ENCODE results near the gene CLDN12.

The CLDN12 gene

DNA sequence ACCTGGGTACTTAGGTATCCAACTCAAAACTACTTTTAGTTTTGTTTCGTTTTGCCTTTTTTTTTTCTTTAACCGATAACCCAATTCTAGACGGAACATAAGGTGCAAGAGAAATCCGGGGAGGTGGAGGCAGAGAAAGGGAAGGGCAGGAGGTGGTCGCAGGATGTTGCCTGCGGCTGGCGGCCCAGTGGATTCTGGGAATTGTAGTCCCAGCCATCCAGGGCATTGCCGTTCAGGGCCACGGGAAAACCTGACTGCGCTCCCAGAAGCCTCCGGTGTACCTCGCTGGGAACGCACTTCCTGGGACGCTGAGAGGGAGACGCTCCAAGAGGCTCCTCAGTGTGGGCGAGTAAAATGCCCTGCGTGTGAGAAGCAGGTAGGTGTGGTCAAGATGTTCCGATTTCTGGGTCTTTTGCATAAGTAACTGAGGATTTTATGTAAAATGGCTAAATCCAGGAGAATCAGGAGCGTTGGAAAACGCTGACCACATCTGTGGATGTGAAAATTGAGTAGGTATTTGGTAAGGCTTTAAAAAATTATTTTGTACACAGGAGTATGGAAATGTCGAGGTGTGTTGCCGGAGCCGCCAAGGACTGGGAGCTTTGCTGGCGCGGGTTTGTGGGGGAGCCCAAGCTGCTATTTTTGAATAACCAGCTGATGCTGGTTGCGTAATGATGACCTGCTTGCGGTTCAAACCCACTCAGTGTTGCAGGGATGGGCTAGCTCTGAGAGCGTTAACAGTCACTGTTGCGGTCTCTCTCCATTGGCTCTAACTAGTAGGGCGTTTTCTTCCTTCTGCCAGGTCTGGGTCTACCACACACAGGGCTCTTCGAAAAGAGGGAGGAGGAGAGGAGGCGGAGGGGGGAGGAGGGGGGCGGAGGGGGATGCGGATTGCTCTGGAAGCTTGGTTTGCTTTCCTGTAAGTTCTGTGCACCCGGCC is at the start of gene CLDN12:
Gene CLDN12 (plus strand): TSS at position 288 of the 940 bp plus-strand sequence. CDS start 9,216 bp downstream, outside the sequence.
- peak; percentile 45 for DNase-seq (ENCODE audit: low read depth, low spot score)

DNA sequence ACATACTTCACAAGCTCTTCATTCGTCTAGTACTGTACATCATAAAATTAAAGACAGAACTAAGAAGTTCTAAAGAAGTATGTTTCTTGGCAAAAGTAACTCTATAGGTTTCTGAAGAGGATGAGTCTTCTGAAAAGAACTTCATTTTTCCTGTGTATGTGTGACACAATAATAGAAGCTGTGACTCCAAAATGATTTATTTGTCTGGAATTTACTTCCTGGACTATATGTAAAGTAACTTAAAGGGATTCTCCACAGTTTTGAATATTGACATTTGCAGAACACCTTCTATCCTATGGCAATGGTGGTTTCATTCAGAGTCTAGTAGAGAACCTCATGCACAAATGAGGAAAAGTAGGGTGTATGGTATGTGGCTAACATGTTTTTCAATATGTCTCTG is 19.8 kb upstream of the CLDN12 start:
- no peak for DNase-seq (ENCODE audit: low read depth, low spot score)

DNA sequence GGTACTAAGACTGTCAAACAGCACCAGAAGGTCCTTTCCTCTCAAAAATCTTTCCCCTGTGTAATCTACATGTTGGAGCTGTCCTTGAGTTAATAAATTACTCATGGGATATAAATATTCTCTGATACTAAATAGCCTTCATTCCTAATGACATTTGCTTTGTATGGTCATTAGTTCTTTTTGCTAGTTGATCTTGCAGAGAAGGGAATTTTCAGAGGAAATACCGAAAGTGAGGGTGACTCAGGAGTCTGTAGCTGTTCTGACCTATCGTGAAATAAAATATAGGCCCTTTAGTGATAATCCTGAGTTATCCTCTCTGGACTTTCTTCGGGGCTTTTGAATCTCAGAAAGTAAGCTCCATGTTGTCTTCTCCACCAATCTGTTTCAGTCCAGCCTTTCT is 19.4 kb upstream of the CLDN12 start:
- no peak for DNase-seq (ENCODE audit: low read depth, low spot score)

- no peak for DNase-seq (ENCODE audit: low read depth, low spot score)
Observed at GRCh38 chr7:90384433-90384832, 18.8 kb upstream of the CLDN12 start.

GRCh38 chr7:90387470-90388240 is 15.6 kb upstream of the CLDN12 start:
- no peak for DNase-seq (ENCODE audit: low read depth, low spot score)

DNA sequence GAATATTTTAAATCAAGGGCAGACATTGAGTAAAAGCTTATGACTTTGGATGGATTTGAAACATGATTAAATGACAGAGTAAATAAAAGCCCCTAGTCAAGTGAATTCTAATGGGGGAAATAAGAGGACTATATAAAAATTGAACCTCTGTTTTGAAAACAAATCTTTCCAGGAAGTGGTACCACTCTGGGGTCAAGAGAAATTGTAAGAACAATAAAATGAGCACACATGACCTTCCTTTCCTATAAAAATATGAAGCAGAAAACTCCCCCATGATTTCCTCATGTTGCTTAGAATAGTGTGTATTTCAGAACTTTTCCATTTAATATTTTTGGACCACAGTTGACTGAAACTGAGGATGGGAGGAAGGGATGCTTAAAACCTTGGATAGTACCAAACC is 12.3 kb upstream of the CLDN12 start:
- no peak for DNase-seq (ENCODE audit: low read depth, low spot score)

- DNase-seq (ENCODE audit: low read depth, low spot score), result no peak
Observed at GRCh38 chr7:90391488-90391887, 11.8 kb upstream of the CLDN12 start.

DNA sequence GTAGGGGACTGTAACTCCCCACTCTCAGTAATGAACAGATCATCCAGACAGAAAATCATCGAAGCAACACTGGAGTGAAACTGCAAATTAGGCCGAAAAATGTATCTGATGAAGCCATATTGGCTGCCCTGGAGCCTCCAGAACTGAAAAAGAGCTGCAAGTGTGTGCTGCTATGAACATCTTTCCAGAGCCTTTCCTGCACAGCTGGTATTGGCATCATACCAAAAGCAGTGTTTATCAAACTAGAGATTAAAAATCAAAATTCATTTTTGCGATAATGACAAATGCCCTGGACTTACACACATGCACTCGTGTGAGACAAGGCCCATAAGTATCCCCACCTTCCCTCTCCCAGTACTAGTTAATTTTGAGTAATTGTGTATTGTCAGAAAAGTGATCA is 6.8 kb upstream of the CLDN12 start:
- DNase-seq (ENCODE audit: low read depth, low spot score), result no peak

DNA sequence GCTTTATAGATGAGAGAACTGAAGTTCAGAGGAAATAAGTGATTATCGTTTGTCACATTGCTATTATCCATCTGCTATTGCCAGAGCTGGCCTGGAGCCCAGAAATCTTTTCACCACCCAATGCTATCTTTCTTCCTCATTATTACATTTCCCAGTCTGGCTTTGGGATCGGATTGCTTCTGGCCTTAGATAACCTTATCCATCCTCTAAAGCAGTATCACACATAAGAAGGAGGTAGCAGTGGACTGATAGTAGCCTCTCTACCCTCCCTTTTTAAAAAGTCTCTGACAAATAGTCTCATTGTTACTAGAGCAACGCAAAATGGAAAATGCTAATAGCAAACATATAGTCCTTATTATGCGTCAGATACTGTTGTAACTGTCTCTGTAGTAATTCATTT is 1.3 kb upstream of the CLDN12 start:
- no peak for DNase-seq (ENCODE audit: low read depth, low spot score)

DNA sequence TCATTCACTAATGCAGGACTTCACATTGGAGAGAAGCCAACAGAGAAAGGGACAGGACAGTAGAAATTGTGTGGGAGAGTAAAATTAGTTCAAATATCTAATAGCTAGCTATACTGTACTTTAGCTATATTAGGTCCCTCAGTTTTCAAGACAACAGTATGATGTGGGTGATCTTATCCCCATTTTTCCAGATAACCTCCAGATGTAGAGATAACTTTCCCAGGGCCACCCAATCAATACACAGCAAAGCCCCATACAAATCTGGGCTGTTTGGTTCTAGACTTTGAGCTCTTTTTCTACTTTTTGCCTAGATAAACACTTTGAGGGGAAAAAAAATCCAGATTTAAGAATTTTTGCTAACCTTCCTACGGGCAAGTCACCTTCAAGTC is 482 bp upstream of the CLDN12 start:
- no peak for DNase-seq (ENCODE audit: low read depth, low spot score)

GRCh38 chr7:90404777-90405176 is 1.5 kb downstream of the CLDN12 start:
- no peak for DNase-seq (ENCODE audit: low read depth, low spot score)

DNA sequence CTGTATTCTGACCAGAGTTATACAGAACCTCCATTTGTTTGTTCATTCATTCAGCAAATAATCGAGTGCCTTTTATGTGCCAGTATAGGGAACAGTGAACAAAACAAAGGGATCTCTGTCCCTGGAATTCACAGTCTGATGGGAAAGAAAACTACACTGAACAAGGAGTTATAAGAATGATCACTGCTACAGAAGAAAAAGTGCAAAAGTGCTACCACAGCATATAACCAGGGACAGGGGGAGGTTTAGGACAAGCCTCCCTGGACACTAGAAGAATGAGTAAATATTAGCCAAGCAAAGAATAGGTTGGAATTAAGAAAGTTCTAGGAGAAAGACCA is 4.2 kb downstream of the CLDN12 start:
- DNase-seq (ENCODE audit: low read depth, low spot score), result no peak

DNA sequence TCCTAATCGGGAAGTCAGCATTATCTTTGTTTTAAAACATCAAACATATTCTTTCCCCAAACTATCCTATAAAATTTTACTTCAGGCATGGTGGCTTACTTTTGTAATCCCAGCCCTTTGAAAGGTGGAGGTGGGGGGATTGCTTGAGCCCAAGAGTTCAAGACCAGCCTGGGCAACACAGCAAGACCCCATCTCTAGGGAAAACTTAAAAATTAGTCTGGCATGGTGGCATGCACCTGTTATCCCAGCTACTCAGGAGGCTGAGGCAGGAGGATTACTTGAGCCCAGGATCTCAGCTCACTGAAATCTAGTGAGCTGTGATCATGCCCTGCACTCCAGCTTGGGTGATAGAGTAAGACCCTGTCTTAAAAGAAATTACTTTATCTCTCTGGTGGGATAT is 4.9 kb downstream of the CLDN12 start:
- DNase-seq (ENCODE audit: low read depth, low spot score), result no peak

GRCh38 chr7:90409667-90410066 is 6.4 kb downstream of the CLDN12 start:
- DNase-seq (ENCODE audit: low read depth, low spot score), result no peak

DNA sequence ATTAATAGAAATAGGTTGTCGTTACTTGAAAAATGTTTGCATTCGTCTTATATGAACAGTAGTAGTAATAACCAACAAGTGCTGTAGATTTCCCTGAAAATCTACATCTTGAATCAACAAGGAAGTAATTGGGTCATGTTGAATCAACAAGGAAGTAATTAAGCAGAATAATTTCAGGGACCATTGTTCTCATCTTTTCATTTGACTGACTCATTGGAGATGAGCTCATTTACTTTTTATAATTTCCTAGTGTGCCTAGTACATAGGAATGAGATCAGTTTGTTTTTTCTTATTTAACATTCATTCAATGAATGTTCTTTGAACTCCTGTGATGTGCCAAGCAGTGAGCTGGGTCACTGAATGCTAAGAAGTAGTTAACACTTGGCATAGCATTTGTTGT is 8.2 kb downstream of the CLDN12 start:
- DNase-seq (ENCODE audit: low read depth, low spot score), result no peak

- DNase-seq (ENCODE audit: low read depth, low spot score), result no peak
Observed at GRCh38 chr7:90412458-90413184, 9.4 kb downstream of the CLDN12 start.

GRCh38 chr7:90413185-90413528 is 9.9 kb downstream of the CLDN12 start:
- DNase-seq (ENCODE audit: low read depth, low spot score), result no peak

- no peak for DNase-seq (ENCODE audit: low read depth, low spot score)
Observed at GRCh38 chr7:90421651-90422050, 18.4 kb downstream of the CLDN12 start.

DNA sequence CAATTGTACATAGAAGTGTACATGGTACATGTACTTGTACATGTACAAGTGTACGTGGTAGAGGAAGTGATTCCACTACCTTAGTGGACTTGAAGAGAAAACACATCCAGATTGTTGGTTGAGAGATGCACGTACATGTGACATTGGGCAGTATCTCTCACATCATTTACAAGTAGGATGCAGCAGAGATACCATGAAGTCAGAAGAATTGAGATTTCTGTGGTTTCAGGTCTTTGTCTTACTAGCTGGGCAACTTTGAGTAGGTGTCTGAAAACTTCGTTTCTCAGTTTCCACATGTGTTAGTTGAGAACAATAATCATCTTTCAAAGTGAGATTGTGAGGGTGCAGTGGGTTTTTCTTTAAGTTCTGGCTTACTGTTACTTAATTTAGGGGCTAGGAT is 21.5 kb downstream of the CLDN12 start:
- DNase-seq (ENCODE audit: low read depth, low spot score), result no peak

DNA sequence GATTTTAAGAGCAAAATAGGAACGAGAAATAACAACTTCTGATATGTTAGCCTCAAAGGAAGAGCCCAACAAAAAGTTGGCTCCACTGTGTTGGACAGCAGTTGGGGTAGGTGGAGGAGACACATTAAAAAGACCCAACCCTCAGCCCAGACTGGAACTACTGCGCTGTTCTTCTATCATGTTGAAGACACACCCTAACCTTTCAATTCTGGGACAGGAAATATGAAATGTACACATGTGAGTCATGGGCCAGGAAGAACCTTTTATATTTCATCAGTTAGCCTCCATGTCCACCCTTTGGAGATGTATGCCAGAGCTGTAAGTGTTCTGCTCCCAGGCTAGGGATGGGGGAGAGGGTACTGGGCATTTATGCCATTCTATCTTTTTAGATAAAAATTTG is 22.1 kb downstream of the CLDN12 start:
- DNase-seq (ENCODE audit: low read depth, low spot score), result no peak

GRCh38 chr7:90430614-90431460 is 27.6 kb downstream of the CLDN12 start:
- DNase-seq (ENCODE audit: low read depth, low spot score), result no peak

Measured in activated naive CD8-positive, alpha-beta T cell treated with anti-CD3 and anti-CD28 coated beads, Interleukin-2, amount 50 U/mL, for 16 hours (primary cell).